SK-N-SH (cell line): Measurements from ENCODE around the gene BBOX1. TPM values are rescaled to one million over a fixed set of nuclear protein-coding genes. Genes with fewer than 3 reads are reported as not detected.
A peak's percentile ranks its signal among the peaks of the same experiment; 100 is the strongest.

Source experiments
- CTCF ChIA-PET: fragments of 300-600, 350-600 bp; formaldehyde crosslinking; extraction: SDS; loops from one replicate; lab custom pipeline; 2021; lab: Yijun Ruan, JAX
- POLR2A ChIA-PET: fragments of 350-600 bp; sonication (Branson Sonifier 250); formaldehyde crosslinking; extraction: SDS; loops from one replicate; lab custom pipeline; 2020; ENCODE audit warnings: antibody characterized with exemption, inconsistent platforms; lab: Yijun Ruan, JAX
- DNase-seq: peaks from one replicate; pipeline ENCODE4 v3.0.0; 2012
- H2AFZ ChIP-seq: fragments of 200-600 bp; sonication (generic); 2 replicates; pipeline ENCODE4 v1.8.1; 2016; ENCODE audit warnings: antibody characterized with exemption, mild to moderate bottlenecking, low read depth
- H3F3A ChIP-seq: fragments of 200-600 bp; sonication (generic); replicated peaks from 2 replicates; pipeline ENCODE3; 2016; ENCODE audit warnings: antibody characterized with exemption, mild to moderate bottlenecking; ENCODE audit not compliant: insufficient read depth
- H3K27ac ChIP-seq, 2 experiments: fragments of 200-500 bp in 1 of 2; fragments of 200-600 bp in 1 of 2; sonication (Bioruptor generic) in 1 of 2; sonication (generic), shearing (Covaris generic) in 1 of 2; 2 replicates each; pipeline versions ENCODE4 v1.5.1 to v1.6.1; 2014 to 2016; ENCODE audit warnings: low read depth in 2 of 2, inconsistent platforms in 1 of 2, low read length in 1 of 2, mild to moderate bottlenecking in 1 of 2, mixed read lengths in 1 of 2
- H3K27me3 ChIP-seq: fragments of 200-600 bp; sonication (generic), shearing (Covaris generic); 2 replicates; pipeline ENCODE4 v1.6.1; 2016; ENCODE audit warnings: mixed run types; ENCODE audit not compliant: insufficient read depth
- H3K36me3 ChIP-seq, 2 experiments: fragments of 200-500 bp in 1 of 2; fragments of 200-600 bp in 1 of 2; sonication (Bioruptor generic) in 1 of 2; sonication (generic) in 1 of 2; replicated peaks in 1 of 2; 2 replicates each; pipeline versions ENCODE3 to v1.5.1; 2014 to 2016; ENCODE audit warnings: low read length in 1 of 2, mild to moderate bottlenecking in 1 of 2; ENCODE audit not compliant: insufficient read depth in 2 of 2, control insufficient read depth in 1 of 2
- H3K4me1 ChIP-seq, 2 experiments: fragments of 200-500 bp in 1 of 2; fragments of 200-600 bp in 1 of 2; sonication (Bioruptor generic) in 1 of 2; sonication (generic), shearing (Covaris generic) in 1 of 2; 2 replicates each; pipeline versions ENCODE4 v1.5.1 to v1.6.1; 2014 to 2016; ENCODE audit warnings: low read depth in 1 of 2, low read length in 1 of 2, mixed run types in 1 of 2; ENCODE audit not compliant: insufficient read depth in 2 of 2, control insufficient read depth in 1 of 2
- H3K4me2 ChIP-seq: fragments of 200-600 bp; sonication (generic), shearing (Covaris generic); 2 replicates; pipeline ENCODE4 v1.6.1; 2017; ENCODE audit warnings: mixed run types
- H3K4me3 ChIP-seq, 2 experiments: fragments of 200-500 bp in 1 of 2; fragments of 200-600 bp in 1 of 2; sonication (Bioruptor generic) in 1 of 2; sonication (generic), shearing (Covaris generic) in 1 of 2; 2 replicates each; pipeline versions ENCODE4 v1.5.1 to v1.8.1; 2014 to 2016; ENCODE audit warnings: low read depth in 2 of 2, inconsistent platforms in 1 of 2, low read length in 1 of 2, mild to moderate bottlenecking in 1 of 2, mixed read lengths in 1 of 2, moderate library complexity in 1 of 2
- H3K79me2 ChIP-seq: fragments of 200-600 bp; sonication (generic); 2 replicates; pipeline ENCODE4 v1.8.1; 2017; ENCODE audit warnings: mild to moderate bottlenecking; ENCODE audit not compliant: insufficient read depth
- H3K9ac ChIP-seq: fragments of 200-600 bp; sonication (generic); 2 replicates; pipeline ENCODE4 v1.6.1; 2017; ENCODE audit warnings: mixed run types
- H3K9me2 ChIP-seq: fragments of 200-600 bp; sonication (generic); 2 replicates; pipeline ENCODE4 v1.6.1; 2017; ENCODE audit warnings: mixed run types
- H3K9me3 ChIP-seq: fragments of 200-600 bp; sonication (generic); 2 replicates; pipeline ENCODE4 v1.6.1; 2017; ENCODE audit warnings: mixed run types, mild to moderate bottlenecking, moderate library complexity
- H4K20me1 ChIP-seq: fragments of 200-600 bp; sonication (generic); 2 replicates; pipeline ENCODE4 v1.6.1; 2017; ENCODE audit warnings: mild to moderate bottlenecking, mixed run types; ENCODE audit not compliant: insufficient read depth
- ELF1 ChIP-seq: IDR thresholded peaks from 2 replicates; pipeline ENCODE4 v1.4.0; 2012
- EP300 ChIP-seq, 2 experiments: IDR thresholded peaks; 2 replicates each; pipeline versions ENCODE4 v1.4.0 to v1.6.1; 2012; ENCODE audit warnings: borderline replicate concordance in 1 of 2, low read depth in 1 of 2, low read length in 1 of 2
- FOXM1 ChIP-seq: IDR thresholded peaks from 2 replicates; pipeline ENCODE4 v1.4.0; 2012; ENCODE audit warnings: low read depth, mild to moderate bottlenecking
- GATA2 ChIP-seq: sonication (generic); formaldehyde crosslinking; IDR thresholded peaks from 2 replicates; pipeline ENCODE4 v1.5.0; 2020; ENCODE audit warnings: mild to moderate bottlenecking, missing genetic modification reagents
- MEF2A ChIP-seq: IDR thresholded peaks from 2 replicates; pipeline ENCODE4 v1.4.0; 2012; ENCODE audit warnings: low read depth, borderline replicate concordance
- RAD21 ChIP-seq: IDR thresholded peaks from 2 replicates; pipeline ENCODE4 v1.6.1; 2012; ENCODE audit warnings: mild to moderate bottlenecking, low read length
- RCOR1 ChIP-seq: fragments of 150-350 bp; IDR thresholded peaks from 2 replicates; pipeline ENCODE4 v1.6.1; 2017; ENCODE audit warnings: antibody characterized with exemption, low read length
- SIN3A ChIP-seq: IDR thresholded peaks from 2 replicates; pipeline ENCODE4 v1.6.1; 2012; ENCODE audit warnings: low read depth, mild to moderate bottlenecking, low read length, moderate library complexity, borderline replicate concordance
- TCF12 ChIP-seq: IDR thresholded peaks from 2 replicates; pipeline ENCODE4 v1.4.0; 2012
- WGBS: methylation state at CpG from one replicate; pipeline ENCODE4 v1.1.6; 2017; ENCODE audit warnings: low lambda C conversion rate; 5-methylcytosine and 5-hydroxymethylcytosine counted together
- polyA plus RNA-seq, 3 experiments: library from polyadenylated mRNA; depleted of rRNA; stranded (reverse); fragments of >200 nt; gene quantifications; 2 replicates each; pipeline ENCODE4 v1.2.3, GENCODE V29; 2012
- TF ChIP-seq, protein P1 (sequence below): IDR thresholded peaks from 2 replicates; pipeline ENCODE4 v1.6.1; 2012; ENCODE audit warnings: mild to moderate bottlenecking, low read depth, low read length, moderate library complexity

Gene BBOX1
- polyA plus RNA-seq, 1 of the 3 experiments (the other 2 are of a cell fraction): 0.02 TPM

GRCh38 chr11:27076121-27076589 is 35.5 kb downstream of the BBOX1 start:
- Histone ChIP-seq H3K79me2 (no peaks in the 10 kb centered on the region), H3K27me3 (no peaks in the 10 kb centered on the region), H3F3A (no peaks in the 10 kb centered on the region), H3K4me3 (no peak overlapping the region), H4K20me1 (no peaks in the 10 kb centered on the region), H3K4me1 (peaks cover 0 to 15% of the 10 kb centered on the region in 2 experiments; a peak in 2 of 4 replicates), H3K4me2 (no peak overlapping the region), H2AFZ (no peak overlapping the region), H3K9me3 (no peaks in the 10 kb centered on the region), H3K9me2 (no peaks in the 10 kb centered on the region), H3K36me3 (no peaks in the 10 kb centered on the region), H3K9ac (no peak overlapping the region)
- ChIA-PET POLR2A (no interaction called here), CTCF (interaction anchor here (0.8 to 1.4 kb wide), 6 partner anchors 8 to 421 kb away, joined by 3 to 5 read pairs (median 3); no protein-coding TSS in a partner anchor)
- no peak for DNase-seq
- TF ChIP-seq RCOR1: no peak
- TF ChIP-seq, protein P1, sequence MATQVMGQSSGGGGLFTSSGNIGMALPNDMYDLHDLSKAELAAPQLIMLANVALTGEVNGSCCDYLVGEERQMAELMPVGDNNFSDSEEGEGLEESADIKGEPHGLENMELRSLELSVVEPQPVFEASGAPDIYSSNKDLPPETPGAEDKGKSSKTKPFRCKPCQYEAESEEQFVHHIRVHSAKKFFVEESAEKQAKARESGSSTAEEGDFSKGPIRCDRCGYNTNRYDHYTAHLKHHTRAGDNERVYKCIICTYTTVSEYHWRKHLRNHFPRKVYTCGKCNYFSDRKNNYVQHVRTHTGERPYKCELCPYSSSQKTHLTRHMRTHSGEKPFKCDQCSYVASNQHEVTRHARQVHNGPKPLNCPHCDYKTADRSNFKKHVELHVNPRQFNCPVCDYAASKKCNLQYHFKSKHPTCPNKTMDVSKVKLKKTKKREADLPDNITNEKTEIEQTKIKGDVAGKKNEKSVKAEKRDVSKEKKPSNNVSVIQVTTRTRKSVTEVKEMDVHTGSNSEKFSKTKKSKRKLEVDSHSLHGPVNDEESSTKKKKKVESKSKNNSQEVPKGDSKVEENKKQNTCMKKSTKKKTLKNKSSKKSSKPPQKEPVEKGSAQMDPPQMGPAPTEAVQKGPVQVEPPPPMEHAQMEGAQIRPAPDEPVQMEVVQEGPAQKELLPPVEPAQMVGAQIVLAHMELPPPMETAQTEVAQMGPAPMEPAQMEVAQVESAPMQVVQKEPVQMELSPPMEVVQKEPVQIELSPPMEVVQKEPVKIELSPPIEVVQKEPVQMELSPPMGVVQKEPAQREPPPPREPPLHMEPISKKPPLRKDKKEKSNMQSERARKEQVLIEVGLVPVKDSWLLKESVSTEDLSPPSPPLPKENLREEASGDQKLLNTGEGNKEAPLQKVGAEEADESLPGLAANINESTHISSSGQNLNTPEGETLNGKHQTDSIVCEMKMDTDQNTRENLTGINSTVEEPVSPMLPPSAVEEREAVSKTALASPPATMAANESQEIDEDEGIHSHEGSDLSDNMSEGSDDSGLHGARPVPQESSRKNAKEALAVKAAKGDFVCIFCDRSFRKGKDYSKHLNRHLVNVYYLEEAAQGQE: no peak
- TF ChIP-seq EP300 (IDR thresholded peaks at IDR 0.05; ENCODE audit: borderline replicate concordance in 1 of 2, low read depth in 1 of 2, low read length in 1 of 2): 0 out of 4 replicates have a peak, but pooled peaks of 1 of the 2 experiments have one; percentile 27
- TF ChIP-seq FOXM1: no peak
- TF ChIP-seq GATA2 (CRISPR knock-in tag): no peak
- TF ChIP-seq TCF12: peak; percentile 34; the same call in 1 of the 2 replicates
- TF ChIP-seq, all 33 proteins: peak for 2
- 44% methylated on average over 1 of the region's 2 CpGs for WGBS
- H3K27ac ChIP-seq: no peak overlapping the region

DNA sequence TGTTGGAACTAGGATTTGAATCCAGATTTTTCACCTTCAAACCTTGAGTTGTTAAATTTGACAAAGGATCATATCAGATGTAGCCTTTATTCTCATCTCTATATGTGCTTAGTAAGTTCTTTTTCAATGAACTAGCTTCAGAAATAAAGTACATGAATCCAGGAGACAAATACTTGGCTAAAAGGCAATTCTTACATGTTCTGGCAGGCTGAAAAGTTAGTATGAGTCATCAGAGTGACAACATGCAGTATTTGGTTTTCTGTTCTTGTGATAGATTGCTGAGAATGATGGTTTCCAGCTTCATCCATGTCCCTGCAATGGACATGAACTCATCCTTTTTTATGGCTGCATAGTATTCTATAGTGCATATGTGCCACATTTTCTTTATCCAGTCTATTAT is 40.4 kb downstream of the BBOX1 start:
- H3K9me2 ChIP-seq: no peaks in the 10 kb centered on the region
- H3K4me3 ChIP-seq: no peak overlapping the region
- no peaks in the 10 kb centered on the region for H3K27me3 ChIP-seq
- H4K20me1 ChIP-seq: no peaks in the 10 kb centered on the region
- no peak for DNase-seq
- ChIA-PET POLR2A (no interaction called here), CTCF (no interaction called here)
- H3K79me2 ChIP-seq: no peaks in the 10 kb centered on the region
- H3K4me1 ChIP-seq: peaks cover 0 to 7% of the 10 kb centered on the region in 2 experiments; a peak in 3 of 4 replicates
- H3F3A ChIP-seq: no peaks in the 10 kb centered on the region
- H2AFZ ChIP-seq: no peak overlapping the region
- no peak for TF ChIP-seq SIN3A
- no peak for TF ChIP-seq ELF1
- TF ChIP-seq MEF2A: no peak
- TF ChIP-seq EP300 (IDR thresholded peaks at IDR 0.05; ENCODE audit: borderline replicate concordance in 1 of 2, low read depth in 1 of 2, low read length in 1 of 2): no peak
- TF ChIP-seq RAD21: no peak
- TF ChIP-seq TCF12: no peak
- TF ChIP-seq, protein P1: no peak
- TF ChIP-seq RCOR1: no peak
- H3K9ac ChIP-seq: no peak overlapping the region
- H3K4me2 ChIP-seq: no peak overlapping the region
- no peaks in the 10 kb centered on the region for H3K36me3 ChIP-seq
- no peak overlapping the region for H3K27ac ChIP-seq
- H3K9me3 ChIP-seq: no peaks in the 10 kb centered on the region
